GM21723 (cell line): ENCODE measurements around the gene CLCN6.
A peak's percentile ranks its signal among the peaks of the same experiment; 100 is the strongest.

ENCODE experiments used
- ATAC-seq: cut with Tn5 transposase; IDR thresholded peaks from one replicate; pipeline ENCODE4 v1.9.1; 2021; ENCODE audit warnings: mild to moderate bottlenecking, moderate library complexity; ENCODE audit not compliant: unreplicated experiment

CLCN6 gene

GRCh38 chr1:11805422-11806306 lies at the start of gene CLCN6, which contains the start of gene MTHFR:
Gene CLCN6 (plus strand): TSS chr1:11806191. CDS start chr1:11806263, 72 bp downstream.
Gene MTHFR (minus strand): TSS chr1:11805964. CDS start chr1:11803116, 2,848 bp downstream.
- peak; percentile 81 for ATAC-seq

GRCh38 chr1:11757047-11757446 lies 48.9 kb upstream of the CLCN6 start:
- no peak for ATAC-seq

GRCh38 chr1:11759791-11760190 lies 46.2 kb upstream of the CLCN6 start:
- ATAC-seq, result no peak

- ATAC-seq, result no peak
These were observed 44.7 kb upstream of the CLCN6 start for GRCh38 chr1:11761285-11761684.

GRCh38 chr1:11761988-11762406 lies 44.0 kb upstream of the CLCN6 start, which contains the start of gene C1orf167:
Gene C1orf167 (plus strand): TSS chr1:11762193. CDS start chr1:11764401, 2,208 bp downstream.
- no peak for ATAC-seq

GRCh38 chr1:11764115-11764514 lies 41.9 kb upstream of the CLCN6 start:
- no peak for ATAC-seq

GRCh38 chr1:11764519-11764918 lies 41.5 kb upstream of the CLCN6 start:
- no peak for ATAC-seq

GRCh38 chr1:11765661-11766428 lies 40.1 kb upstream of the CLCN6 start:
- no peak for ATAC-seq

- ATAC-seq, result no peak
These were observed 39.6 kb upstream of the CLCN6 start for GRCh38 chr1:11766429-11766776.

GRCh38 chr1:11767922-11768704 lies 37.9 kb upstream of the CLCN6 start:
- ATAC-seq, result no peak

GRCh38 chr1:11768821-11769220 lies 37.2 kb upstream of the CLCN6 start:
- no peak for ATAC-seq

GRCh38 chr1:11769274-11769673 lies 36.7 kb upstream of the CLCN6 start:
- ATAC-seq, result no peak

GRCh38 chr1:11770011-11770410 lies 36.0 kb upstream of the CLCN6 start:
- ATAC-seq, result no peak

GRCh38 chr1:11771481-11772043 lies 34.4 kb upstream of the CLCN6 start:
- ATAC-seq, result no peak

- ATAC-seq, result no peak
These were observed 33.5 kb upstream of the CLCN6 start for GRCh38 chr1:11772458-11772857.

- no peak for ATAC-seq
These were observed 31.2 kb upstream of the CLCN6 start for GRCh38 chr1:11774753-11775152.

- ATAC-seq, result no peak
These were observed 28.2 kb upstream of the CLCN6 start for GRCh38 chr1:11777658-11778322.

GRCh38 chr1:11778336-11778735 lies 27.7 kb upstream of the CLCN6 start:
- ATAC-seq, result no peak

GRCh38 chr1:11778844-11779623 lies 27.0 kb upstream of the CLCN6 start:
- ATAC-seq, result no peak
